ENCODE results near the gene LRRFIP1. TPM values are rescaled to one million over a fixed set of nuclear protein-coding genes. Genes with fewer than 3 reads are reported as not detected.

Gene LRRFIP1
- total and polyA plus RNA-seq, 9 of the 15 experiments (the other 6 are each of a cell fraction or from before 2014, with no cell fraction given) = 13.1 to 45.2 (median 31.3) TPM

DNA sequence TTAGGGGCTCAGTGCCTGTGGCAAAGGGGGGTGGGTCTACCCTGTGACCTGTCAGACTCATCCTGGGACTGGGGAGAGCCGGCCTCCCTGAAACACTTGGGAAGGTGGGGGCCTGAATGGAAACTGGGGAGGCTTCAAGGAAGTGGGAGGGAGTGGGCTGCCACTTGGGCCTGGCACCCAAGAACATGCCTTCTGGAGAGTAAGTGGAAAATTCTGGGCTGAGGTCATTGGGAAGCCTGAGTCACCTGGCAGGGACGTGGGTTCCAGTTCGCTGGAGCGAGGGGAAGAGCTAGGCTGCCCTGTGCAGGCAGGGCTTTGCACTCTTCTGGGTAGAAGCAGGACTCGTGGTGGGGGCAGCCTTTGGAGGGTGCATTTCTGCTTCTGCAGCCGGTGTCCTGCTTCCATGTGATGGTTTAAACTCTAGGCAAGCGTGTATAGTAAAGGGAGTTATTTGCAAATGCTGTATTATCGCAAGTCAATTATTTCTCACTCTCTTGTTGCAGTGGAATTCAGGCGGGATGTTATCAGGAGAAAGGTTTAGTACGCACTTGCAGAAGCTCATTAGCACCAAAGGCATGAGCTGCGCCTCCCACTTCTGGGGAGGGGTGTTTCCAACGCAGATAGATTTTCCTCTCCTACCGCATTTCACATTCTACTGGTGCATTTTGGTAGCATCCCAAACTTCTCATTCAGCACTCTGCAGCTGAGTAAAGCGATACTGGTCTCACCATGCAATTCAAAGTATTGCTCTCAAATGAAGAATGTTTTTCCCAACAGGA lies 3.8 kb downstream of the LRRFIP1 start (continued):
- TF ChIP-seq, protein P1, sequence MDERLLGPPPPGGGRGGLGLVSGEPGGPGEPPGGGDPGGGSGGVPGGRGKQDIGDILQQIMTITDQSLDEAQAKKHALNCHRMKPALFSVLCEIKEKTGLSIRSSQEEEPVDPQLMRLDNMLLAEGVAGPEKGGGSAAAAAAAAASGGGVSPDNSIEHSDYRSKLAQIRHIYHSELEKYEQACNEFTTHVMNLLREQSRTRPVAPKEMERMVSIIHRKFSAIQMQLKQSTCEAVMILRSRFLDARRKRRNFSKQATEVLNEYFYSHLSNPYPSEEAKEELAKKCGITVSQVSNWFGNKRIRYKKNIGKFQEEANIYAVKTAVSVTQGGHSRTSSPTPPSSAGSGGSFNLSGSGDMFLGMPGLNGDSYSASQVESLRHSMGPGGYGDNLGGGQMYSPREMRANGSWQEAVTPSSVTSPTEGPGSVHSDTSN (CRISPR knock-in tag; IDR thresholded peaks at IDR 0.05; ENCODE audit: low read depth) = no peak
- TF ChIP-seq, protein P1 (tag; conservative IDR thresholded peaks at IDR 0.05; ENCODE audit: low read depth) = no peak

DNA sequence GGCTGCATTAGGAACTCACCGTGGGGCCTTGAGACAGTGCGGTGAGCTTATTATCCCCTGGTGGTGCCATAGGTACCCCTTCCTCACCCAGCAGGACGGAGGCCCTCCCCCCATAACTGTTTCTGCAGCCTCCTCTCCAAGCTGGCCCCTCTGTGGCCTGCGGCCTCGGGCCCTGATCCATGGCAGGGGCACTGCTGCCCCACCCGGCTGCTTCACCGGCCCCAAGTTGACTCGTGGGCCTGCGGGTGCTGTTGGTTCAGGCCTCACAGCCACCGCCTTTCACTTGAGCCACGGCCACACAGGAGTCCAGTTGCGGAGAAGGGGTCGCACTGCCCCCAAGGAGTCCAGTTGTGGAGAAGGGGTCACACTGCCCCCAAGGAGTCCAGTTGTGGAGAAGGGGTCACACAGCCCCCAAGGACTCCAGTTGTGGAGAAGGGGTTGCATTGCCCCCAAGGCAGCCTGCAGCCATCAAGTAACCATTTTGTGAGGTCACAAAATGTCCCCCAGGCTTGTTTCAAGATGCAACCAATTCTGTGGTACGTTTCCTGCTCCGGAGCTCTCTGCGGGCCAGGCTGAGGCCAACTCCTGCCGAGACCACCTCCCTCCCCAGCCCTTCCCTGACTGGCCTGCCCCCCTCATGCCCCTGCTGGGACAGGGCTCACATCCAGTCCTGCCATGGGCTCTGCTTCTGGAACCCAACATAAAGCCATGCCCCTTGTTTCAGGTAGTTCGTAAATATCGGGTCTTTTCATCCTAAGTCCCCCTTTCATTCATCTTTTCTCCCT lies 4.6 kb downstream of the LRRFIP1 start:
- peaks cover 2 to 45% of the 10 kb centered on the region in 2 experiments; a peak in 4 of 5 replicates for H3K27me3 ChIP-seq (ENCODE audit: control insufficient read depth in 2 of 2, insufficient read depth in 2 of 2, low read length in 2 of 2)
- BruUV-seq (replicated peaks) = no TSS peak
- FAIRE-seq = no peak
- no peak overlapping the region for H3K4me2 ChIP-seq (ENCODE audit: insufficient read depth, low read length)
- in situ Hi-C loops (cut with MboI) = no loop called here
- TF ChIP-seq CXXC5 (CRISPR knock-in tag; IDR thresholded peaks at IDR 0.05) = no peak
- TF ChIP-seq, protein P2, sequence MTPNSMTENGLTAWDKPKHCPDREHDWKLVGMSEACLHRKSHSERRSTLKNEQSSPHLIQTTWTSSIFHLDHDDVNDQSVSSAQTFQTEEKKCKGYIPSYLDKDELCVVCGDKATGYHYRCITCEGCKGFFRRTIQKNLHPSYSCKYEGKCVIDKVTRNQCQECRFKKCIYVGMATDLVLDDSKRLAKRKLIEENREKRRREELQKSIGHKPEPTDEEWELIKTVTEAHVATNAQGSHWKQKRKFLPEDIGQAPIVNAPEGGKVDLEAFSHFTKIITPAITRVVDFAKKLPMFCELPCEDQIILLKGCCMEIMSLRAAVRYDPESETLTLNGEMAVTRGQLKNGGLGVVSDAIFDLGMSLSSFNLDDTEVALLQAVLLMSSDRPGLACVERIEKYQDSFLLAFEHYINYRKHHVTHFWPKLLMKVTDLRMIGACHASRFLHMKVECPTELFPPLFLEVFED (CRISPR knock-in tag; conservative IDR thresholded peaks at IDR 0.05) = no peak
- TF ChIP-seq SRSF1 (IDR thresholded peaks at IDR 0.05; ENCODE audit: low read depth, low read length) = no peak
- TF ChIP-seq, protein P3, sequence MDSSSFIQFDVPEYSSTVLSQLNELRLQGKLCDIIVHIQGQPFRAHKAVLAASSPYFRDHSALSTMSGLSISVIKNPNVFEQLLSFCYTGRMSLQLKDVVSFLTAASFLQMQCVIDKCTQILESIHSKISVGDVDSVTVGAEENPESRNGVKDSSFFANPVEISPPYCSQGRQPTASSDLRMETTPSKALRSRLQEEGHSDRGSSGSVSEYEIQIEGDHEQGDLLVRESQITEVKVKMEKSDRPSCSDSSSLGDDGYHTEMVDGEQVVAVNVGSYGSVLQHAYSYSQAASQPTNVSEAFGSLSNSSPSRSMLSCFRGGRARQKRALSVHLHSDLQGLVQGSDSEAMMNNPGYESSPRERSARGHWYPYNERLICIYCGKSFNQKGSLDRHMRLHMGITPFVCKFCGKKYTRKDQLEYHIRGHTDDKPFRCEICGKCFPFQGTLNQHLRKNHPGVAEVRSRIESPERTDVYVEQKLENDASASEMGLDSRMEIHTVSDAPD (CRISPR knock-in tag; IDR thresholded peaks at IDR 0.05) = no peak
- TF ChIP-seq, protein P4, sequence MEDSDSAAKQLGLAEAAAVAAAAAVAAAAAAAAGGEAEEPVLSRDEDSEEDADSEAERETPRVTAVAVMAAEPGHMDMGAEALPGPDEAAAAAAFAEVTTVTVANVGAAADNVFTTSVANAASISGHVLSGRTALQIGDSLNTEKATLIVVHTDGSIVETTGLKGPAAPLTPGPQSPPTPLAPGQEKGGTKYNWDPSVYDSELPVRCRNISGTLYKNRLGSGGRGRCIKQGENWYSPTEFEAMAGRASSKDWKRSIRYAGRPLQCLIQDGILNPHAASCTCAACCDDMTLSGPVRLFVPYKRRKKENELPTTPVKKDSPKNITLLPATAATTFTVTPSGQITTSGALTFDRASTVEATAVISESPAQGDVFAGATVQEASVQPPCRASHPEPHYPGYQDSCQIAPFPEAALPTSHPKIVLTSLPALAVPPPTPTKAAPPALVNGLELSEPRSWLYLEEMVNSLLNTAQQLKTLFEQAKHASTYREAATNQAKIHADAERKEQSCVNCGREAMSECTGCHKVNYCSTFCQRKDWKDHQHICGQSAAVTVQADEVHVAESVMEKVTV (CRISPR knock-in tag; IDR thresholded peaks at IDR 0.05) = no peak
- TF ChIP-seq XRCC3 (IDR thresholded peaks at IDR 0.05) = no peak
- TF ChIP-seq ESRRA (IDR thresholded peaks at IDR 0.05; ENCODE audit: borderline replicate concordance, low read depth) = no peak
- no peaks in the 10 kb centered on the region; the same call in 1 of the 2 replicates for H4K20me1 ChIP-seq (replicated peaks; ENCODE audit: control insufficient read depth, insufficient read depth, low read length)
- H3K9me3 ChIP-seq (replicated peaks; ENCODE audit: control insufficient read depth, insufficient read depth, low read depth, low read length) = no peaks in the 10 kb centered on the region
- ChIA-PET CTCF (ENCODE audit: low intra/inter-chr PET ratio) (no interaction called here), POLR2A (no interaction called here)
- no peak overlapping the region for H3K27ac ChIP-seq (ENCODE audit: extremely low read depth, low read depth, low read length)
- no peaks in the 10 kb centered on the region for H3K4me1 ChIP-seq (replicated peaks in 1 of 2; ENCODE audit: control insufficient read depth in 2 of 2, insufficient read depth in 2 of 2, low read length in 2 of 2)
- H3K36me3 ChIP-seq (ENCODE audit: control insufficient read depth, insufficient read depth, low read length) = no peaks in the 10 kb centered on the region
- no peak overlapping the region for H3K4me3 ChIP-seq
- no peak for DNase-seq (ENCODE audit: extremely low read depth in 1 of 4, low spot score in 3 of 4)
- H3K79me2 ChIP-seq (ENCODE audit: control insufficient read depth, insufficient read depth, low read length) = no peaks in the 10 kb centered on the region
- 0% methylated on average over 9 of the region's 19 CpGs for WGBS (ENCODE audit: insufficient coverage, low coverage, missing lambda C conversion rate)
- no peak for ATAC-seq
- no peak overlapping the region for H2AFZ ChIP-seq (ENCODE audit: low read depth, low read length)
- no peaks in the 10 kb centered on the region for H3K9me1 ChIP-seq (ENCODE audit: control insufficient read depth, insufficient read depth, low read length)
- no peak overlapping the region for H3K9ac ChIP-seq (ENCODE audit: insufficient read depth in 1 of 2, low read depth in 2 of 2, low read length in 2 of 2)
- intact Hi-C loops (cut with micrococcal nuclease) = no loop called here

All from K562 (cell line).